Measurements from ENCODE around the gene CARHSP1.

CARHSP1 gene

DNA sequence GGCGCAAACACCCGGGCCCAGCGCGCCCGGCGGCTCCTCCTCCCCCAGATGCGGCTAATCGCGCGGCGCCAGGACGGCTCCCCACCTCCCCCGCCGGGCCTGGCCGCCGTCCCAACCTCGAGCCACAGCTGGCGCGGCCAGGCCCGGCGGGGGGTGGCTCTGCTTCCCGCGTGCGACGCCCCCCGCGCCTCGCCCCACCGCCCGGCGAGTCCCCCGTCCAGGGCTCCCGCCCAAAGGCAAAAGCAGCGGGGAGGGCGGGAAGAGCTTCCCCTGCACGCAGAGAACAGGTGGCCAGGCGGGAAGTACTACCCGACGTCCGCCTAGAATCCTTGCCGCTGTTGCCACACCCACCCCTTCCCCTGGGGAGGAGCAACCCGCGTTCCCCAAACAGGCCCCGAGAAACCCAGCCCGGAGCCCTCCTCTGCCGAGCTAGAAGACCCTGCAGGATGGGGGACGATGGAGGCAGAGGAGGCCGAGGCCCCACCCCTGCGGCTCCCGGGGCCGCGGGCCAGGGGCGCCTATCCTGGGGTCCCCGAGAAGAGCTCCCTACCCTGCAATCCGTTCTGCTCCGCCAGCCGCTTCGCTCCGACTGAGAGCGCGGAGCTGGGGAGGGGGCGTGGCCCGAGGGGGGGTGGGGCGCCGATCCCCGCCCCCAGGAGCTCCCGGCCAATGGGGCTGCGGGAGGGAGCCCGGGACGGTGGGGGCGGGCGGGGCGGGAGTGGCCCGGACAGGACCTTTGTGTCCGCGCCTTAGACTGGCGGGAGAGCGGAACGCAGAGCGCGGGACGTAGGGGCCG is at the start of gene CARHSP1 (continued):
- peak; percentile 95 for TF ChIP-seq IKZF3 (tag by site-specific recombination; IDR thresholded peaks at IDR 0.05)
- TF ChIP-seq ZNF560 (tag by site-specific recombination; IDR thresholded peaks at IDR 0.05; ENCODE audit: borderline replicate concordance) = no peak
- TF ChIP-seq, protein P1, sequence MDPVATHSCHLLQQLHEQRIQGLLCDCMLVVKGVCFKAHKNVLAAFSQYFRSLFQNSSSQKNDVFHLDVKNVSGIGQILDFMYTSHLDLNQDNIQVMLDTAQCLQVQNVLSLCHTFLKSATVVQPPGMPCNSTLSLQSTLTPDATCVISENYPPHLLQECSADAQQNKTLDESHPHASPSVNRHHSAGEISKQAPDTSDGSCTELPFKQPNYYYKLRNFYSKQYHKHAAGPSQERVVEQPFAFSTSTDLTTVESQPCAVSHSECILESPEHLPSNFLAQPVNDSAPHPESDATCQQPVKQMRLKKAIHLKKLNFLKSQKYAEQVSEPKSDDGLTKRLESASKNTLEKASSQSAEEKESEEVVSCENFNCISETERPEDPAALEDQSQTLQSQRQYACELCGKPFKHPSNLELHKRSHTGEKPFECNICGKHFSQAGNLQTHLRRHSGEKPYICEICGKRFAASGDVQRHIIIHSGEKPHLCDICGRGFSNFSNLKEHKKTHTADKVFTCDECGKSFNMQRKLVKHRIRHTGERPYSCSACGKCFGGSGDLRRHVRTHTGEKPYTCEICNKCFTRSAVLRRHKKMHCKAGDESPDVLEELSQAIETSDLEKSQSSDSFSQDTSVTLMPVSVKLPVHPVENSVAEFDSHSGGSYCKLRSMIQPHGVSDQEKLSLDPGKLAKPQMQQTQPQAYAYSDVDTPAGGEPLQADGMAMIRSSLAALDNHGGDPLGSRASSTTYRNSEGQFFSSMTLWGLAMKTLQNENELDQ (tag by site-specific recombination; IDR thresholded peaks at IDR 0.05; ENCODE audit: low read depth) = no peak
- no peak for TF ChIP-seq ZNF114 (tag by site-specific recombination; IDR thresholded peaks at IDR 0.05)
- peak; percentile 79; the same call in 1 of the 2 replicates for TF ChIP-seq GLIS1 (tag by site-specific recombination; IDR thresholded peaks at IDR 0.05)
- no peak for TF ChIP-seq YY2 (tag by site-specific recombination; IDR thresholded peaks at IDR 0.05)
- TF ChIP-seq ZNF214 (tag by site-specific recombination; IDR thresholded peaks at IDR 0.05; ENCODE audit: borderline replicate concordance) = no peak
- TF ChIP-seq ZNF660 (tag by site-specific recombination; IDR thresholded peaks at IDR 0.05) = no peak
- peak; percentile 87 for TF ChIP-seq SP3 (tag by site-specific recombination; IDR thresholded peaks at IDR 0.05)
- no peak for TF ChIP-seq ZNF112 (tag by site-specific recombination; IDR thresholded peaks at IDR 0.05)
- peak; percentile 69 for TF ChIP-seq GLIS2 (tag by site-specific recombination; IDR thresholded peaks at IDR 0.05)
- TF ChIP-seq ZNF24 (tag by site-specific recombination; IDR thresholded peaks at IDR 0.05) = peak; percentile 62
- peak; percentile 80 for TF ChIP-seq ZBTB17 (tag by site-specific recombination; IDR thresholded peaks at IDR 0.05)
- TF ChIP-seq ZBTB1 (tag by site-specific recombination; IDR thresholded peaks at IDR 0.05) = no peak
- TF ChIP-seq, protein P2, sequence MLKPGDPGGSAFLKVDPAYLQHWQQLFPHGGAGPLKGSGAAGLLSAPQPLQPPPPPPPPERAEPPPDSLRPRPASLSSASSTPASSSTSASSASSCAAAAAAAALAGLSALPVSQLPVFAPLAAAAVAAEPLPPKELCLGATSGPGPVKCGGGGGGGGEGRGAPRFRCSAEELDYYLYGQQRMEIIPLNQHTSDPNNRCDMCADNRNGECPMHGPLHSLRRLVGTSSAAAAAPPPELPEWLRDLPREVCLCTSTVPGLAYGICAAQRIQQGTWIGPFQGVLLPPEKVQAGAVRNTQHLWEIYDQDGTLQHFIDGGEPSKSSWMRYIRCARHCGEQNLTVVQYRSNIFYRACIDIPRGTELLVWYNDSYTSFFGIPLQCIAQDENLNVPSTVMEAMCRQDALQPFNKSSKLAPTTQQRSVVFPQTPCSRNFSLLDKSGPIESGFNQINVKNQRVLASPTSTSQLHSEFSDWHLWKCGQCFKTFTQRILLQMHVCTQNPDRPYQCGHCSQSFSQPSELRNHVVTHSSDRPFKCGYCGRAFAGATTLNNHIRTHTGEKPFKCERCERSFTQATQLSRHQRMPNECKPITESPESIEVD (tag by site-specific recombination; IDR thresholded peaks at IDR 0.05) = no peak
- TF ChIP-seq ZNF549 (tag by site-specific recombination; IDR thresholded peaks at IDR 0.05) = no peak
- no peak; the same call in 1 of the 2 replicates for TF ChIP-seq ZNF146 (tag by site-specific recombination; IDR thresholded peaks at IDR 0.05)
- no peak for TF ChIP-seq MYNN (tag by site-specific recombination; IDR thresholded peaks at IDR 0.05; ENCODE audit: borderline replicate concordance)
- TF ChIP-seq ZNF37A (tag by site-specific recombination; IDR thresholded peaks at IDR 0.05) = no peak
- TF ChIP-seq, protein P3, sequence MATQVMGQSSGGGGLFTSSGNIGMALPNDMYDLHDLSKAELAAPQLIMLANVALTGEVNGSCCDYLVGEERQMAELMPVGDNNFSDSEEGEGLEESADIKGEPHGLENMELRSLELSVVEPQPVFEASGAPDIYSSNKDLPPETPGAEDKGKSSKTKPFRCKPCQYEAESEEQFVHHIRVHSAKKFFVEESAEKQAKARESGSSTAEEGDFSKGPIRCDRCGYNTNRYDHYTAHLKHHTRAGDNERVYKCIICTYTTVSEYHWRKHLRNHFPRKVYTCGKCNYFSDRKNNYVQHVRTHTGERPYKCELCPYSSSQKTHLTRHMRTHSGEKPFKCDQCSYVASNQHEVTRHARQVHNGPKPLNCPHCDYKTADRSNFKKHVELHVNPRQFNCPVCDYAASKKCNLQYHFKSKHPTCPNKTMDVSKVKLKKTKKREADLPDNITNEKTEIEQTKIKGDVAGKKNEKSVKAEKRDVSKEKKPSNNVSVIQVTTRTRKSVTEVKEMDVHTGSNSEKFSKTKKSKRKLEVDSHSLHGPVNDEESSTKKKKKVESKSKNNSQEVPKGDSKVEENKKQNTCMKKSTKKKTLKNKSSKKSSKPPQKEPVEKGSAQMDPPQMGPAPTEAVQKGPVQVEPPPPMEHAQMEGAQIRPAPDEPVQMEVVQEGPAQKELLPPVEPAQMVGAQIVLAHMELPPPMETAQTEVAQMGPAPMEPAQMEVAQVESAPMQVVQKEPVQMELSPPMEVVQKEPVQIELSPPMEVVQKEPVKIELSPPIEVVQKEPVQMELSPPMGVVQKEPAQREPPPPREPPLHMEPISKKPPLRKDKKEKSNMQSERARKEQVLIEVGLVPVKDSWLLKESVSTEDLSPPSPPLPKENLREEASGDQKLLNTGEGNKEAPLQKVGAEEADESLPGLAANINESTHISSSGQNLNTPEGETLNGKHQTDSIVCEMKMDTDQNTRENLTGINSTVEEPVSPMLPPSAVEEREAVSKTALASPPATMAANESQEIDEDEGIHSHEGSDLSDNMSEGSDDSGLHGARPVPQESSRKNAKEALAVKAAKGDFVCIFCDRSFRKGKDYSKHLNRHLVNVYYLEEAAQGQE (tag by site-specific recombination; IDR thresholded peaks at IDR 0.05) = no peak
- no peak for TF ChIP-seq ZFP3 (tag by site-specific recombination; IDR thresholded peaks at IDR 0.05; ENCODE audit: low read depth)
- TF ChIP-seq ZNF623 (tag by site-specific recombination; IDR thresholded peaks at IDR 0.05) = no peak
- peak; percentile 99 for TF ChIP-seq ZBTB8A (tag by site-specific recombination; IDR thresholded peaks at IDR 0.05)
- TF ChIP-seq ZBTB7A (tag by site-specific recombination; IDR thresholded peaks at IDR 0.05; ENCODE audit: low read depth) = 0 out of 2 replicates have a peak, but pooled peaks have one; percentile 67
- no peak; the same call in 1 of the 2 replicates for TF ChIP-seq ZNF335 (tag by site-specific recombination; conservative IDR thresholded peaks at IDR 0.05)
- TF ChIP-seq, protein P4, sequence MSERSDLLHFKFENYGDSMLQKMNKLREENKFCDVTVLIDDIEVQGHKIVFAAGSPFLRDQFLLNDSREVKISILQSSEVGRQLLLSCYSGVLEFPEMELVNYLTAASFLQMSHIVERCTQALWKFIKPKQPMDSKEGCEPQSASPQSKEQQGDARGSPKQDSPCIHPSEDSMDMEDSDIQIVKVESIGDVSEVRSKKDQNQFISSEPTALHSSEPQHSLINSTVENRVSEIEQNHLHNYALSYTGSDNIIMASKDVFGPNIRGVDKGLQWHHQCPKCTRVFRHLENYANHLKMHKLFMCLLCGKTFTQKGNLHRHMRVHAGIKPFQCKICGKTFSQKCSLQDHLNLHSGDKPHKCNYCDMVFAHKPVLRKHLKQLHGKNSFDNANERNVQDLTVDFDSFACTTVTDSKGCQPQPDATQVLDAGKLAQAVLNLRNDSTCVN (tag by site-specific recombination; optimal IDR thresholded peaks at IDR 0.05) = peak; percentile 66
- 0 out of 2 replicates have a peak, but pooled peaks have one; percentile 24 for TF ChIP-seq ZNF324 (tag by site-specific recombination; IDR thresholded peaks at IDR 0.05)
- TF ChIP-seq ZBTB21 (tag by site-specific recombination; IDR thresholded peaks at IDR 0.05) = no peak
- no peak for TF ChIP-seq ZNF169 (tag by site-specific recombination; IDR thresholded peaks at IDR 0.05)
- TF ChIP-seq ZNF777 (tag by site-specific recombination; IDR thresholded peaks at IDR 0.05; ENCODE audit: borderline replicate concordance) = no peak
- no peak; the same call in 1 of the 2 replicates for TF ChIP-seq ZNF2 (tag by site-specific recombination; IDR thresholded peaks at IDR 0.05)
- TF ChIP-seq ZNF544 (tag by site-specific recombination; IDR thresholded peaks at IDR 0.05) = no peak
- TF ChIP-seq ZNF792 (tag by site-specific recombination; IDR thresholded peaks at IDR 0.05) = no peak
